Fibroblast of pulmonary artery (primary cell): Measurements from ENCODE around the gene TSEN54.
A peak's percentile ranks its signal among the peaks of the same experiment; 100 is the strongest.

Experiments
- DNase-seq: peaks from one replicate; pipeline ENCODE4 v3.0.0-alpha.2; 2010; ENCODE audit warnings: low read depth
- H3K4me3 ChIP-seq: replicated peaks from 2 replicates; pipeline ENCODE4 v1.5.1; 2011; ENCODE audit warnings: low read depth, mild to moderate bottlenecking, control low read depth, low read length, moderate library complexity
- CTCF ChIP-seq: IDR thresholded peaks from 2 replicates; pipeline ENCODE4 v1.5.1; 2011; ENCODE audit warnings: mild to moderate bottlenecking, control low read depth, low read length, inconsistent platforms; ENCODE audit errors: missing control alignments

Gene TSEN54

GRCh38 chr17:75503976-75504346, 12.4 kb upstream of the TSEN54 start:
- no peak for DNase-seq
- TF ChIP-seq CTCF = no peak
- no peak overlapping the region for H3K4me3 ChIP-seq

GRCh38 chr17:75504347-75505151, 11.8 kb upstream of the TSEN54 start:
- TF ChIP-seq CTCF = peak; percentile 49
- H3K4me3 ChIP-seq = no peak overlapping the region
- DNase-seq = no peak

GRCh38 chr17:75505152-75505409, 11.2 kb upstream of the TSEN54 start:
- no peak for TF ChIP-seq CTCF

GRCh38 chr17:75505640-75506039, 10.7 kb upstream of the TSEN54 start:
- no peak for DNase-seq
- H3K4me3 ChIP-seq = no peak overlapping the region
- TF ChIP-seq CTCF = no peak

More at GRCh38 chr17:75505152-75505409, 11.2 kb upstream of the TSEN54 start:
- H3K4me3 ChIP-seq = no peak overlapping the region
- DNase-seq = no peak

- DNase-seq = no peak
- TF ChIP-seq CTCF = no peak
- H3K4me3 ChIP-seq = no peak overlapping the region
Observed at GRCh38 chr17:75506134-75506533, 10.2 kb upstream of the TSEN54 start.

GRCh38 chr17:75506888-75507287, 9.4 kb upstream of the TSEN54 start:
- TF ChIP-seq CTCF = no peak
- H3K4me3 ChIP-seq = no peak overlapping the region
- no peak for DNase-seq
